HepG2 (cell line): ENCODE data around the gene TRPT1. TPM values are rescaled to one million over a fixed set of nuclear protein-coding genes. Genes with fewer than 3 reads are reported as not detected.

Source experiments
- ELK4 ChIP-seq: sonication (generic); formaldehyde crosslinking; IDR thresholded peaks from 2 replicates; pipeline ENCODE4 v1.9.0; 2021; ENCODE audit warnings: missing genetic modification reagents, borderline replicate concordance
- FOXM1 ChIP-seq: sonication (generic); formaldehyde crosslinking; IDR thresholded peaks from 2 replicates; pipeline ENCODE4 v1.5.0; 2020; ENCODE audit warnings: missing genetic modification reagents
- FOXO4 ChIP-seq: sonication (generic); formaldehyde crosslinking; conservative IDR thresholded peaks from 2 replicates; pipeline ENCODE4 v1.8.1; 2023; ENCODE audit warnings: missing genetic modification reagents
- GMEB1 ChIP-seq: sonication (generic); formaldehyde crosslinking; IDR thresholded peaks from 2 replicates; pipeline ENCODE4 v1.5.1; 2020; ENCODE audit warnings: missing genetic modification reagents, mild to moderate bottlenecking, borderline replicate concordance
- JUN ChIP-seq: sonication (generic); formaldehyde crosslinking; IDR thresholded peaks from 2 replicates; pipeline ENCODE4 v1.4.0; 2020; ENCODE audit warnings: mild to moderate bottlenecking, missing genetic modification reagents
- KDM2A ChIP-seq: sonication (generic); formaldehyde crosslinking; IDR thresholded peaks from 2 replicates; pipeline ENCODE4 v1.4.0; 2020; ENCODE audit warnings: low read depth, missing genetic modification reagents, borderline replicate concordance
- MEIS2 ChIP-seq: sonication (generic); formaldehyde crosslinking; IDR thresholded peaks from 2 replicates; pipeline ENCODE4 v1.9.0; 2021; ENCODE audit warnings: mild to moderate bottlenecking, missing genetic modification reagents
- NFYB ChIP-seq: sonication (generic); formaldehyde crosslinking; IDR thresholded peaks from 2 replicates; pipeline ENCODE4 v1.4.0; 2020; ENCODE audit warnings: missing genetic modification reagents
- PBX3 ChIP-seq: sonication (generic); formaldehyde crosslinking; IDR thresholded peaks from 2 replicates; pipeline ENCODE4 v1.8.1; 2023; ENCODE audit warnings: missing genetic modification reagents, inconsistent platforms, borderline replicate concordance
- POLR2AphosphoS5 ChIP-seq: IDR thresholded peaks from 2 replicates; pipeline ENCODE4 v1.6.1; 2012; ENCODE audit warnings: low read depth, low read length
- RARA ChIP-seq: IDR thresholded peaks from 2 replicates; pipeline ENCODE4 v1.6.1; 2016; ENCODE audit warnings: missing genetic modification reagents, missing compliant biosample characterization
- THRA ChIP-seq: sonication (generic); formaldehyde crosslinking; IDR thresholded peaks from 2 replicates; pipeline ENCODE4 v1.4.0; 2020; ENCODE audit warnings: missing genetic modification reagents, borderline replicate concordance
- TRIM24 ChIP-seq: sonication (generic); formaldehyde crosslinking; IDR thresholded peaks from 2 replicates; pipeline ENCODE4 v1.8.0; 2022; ENCODE audit warnings: mild to moderate bottlenecking, missing genetic modification reagents
- ZBTB21 ChIP-seq: sonication (generic); formaldehyde crosslinking; IDR thresholded peaks from 2 replicates; pipeline ENCODE4 v1.4.0; 2020; ENCODE audit warnings: missing genetic modification reagents
- ZBTB26 ChIP-seq: IDR thresholded peaks from 2 replicates; pipeline ENCODE4 v1.6.1; 2016; ENCODE audit warnings: missing compliant biosample characterization, missing genetic modification reagents, borderline replicate concordance
- ZFP82 ChIP-seq: sonication (generic); formaldehyde crosslinking; IDR thresholded peaks from 2 replicates; pipeline ENCODE4 v1.5.1; 2020; ENCODE audit warnings: mild to moderate bottlenecking, missing genetic modification reagents, borderline replicate concordance
- ZMYM4 ChIP-seq: sonication (generic); formaldehyde crosslinking; IDR thresholded peaks from 2 replicates; pipeline ENCODE4 v1.8.1; 2023; ENCODE audit warnings: mild to moderate bottlenecking, missing genetic modification reagents
- ZNF235 ChIP-seq: sonication (generic); formaldehyde crosslinking; IDR thresholded peaks from 2 replicates; pipeline ENCODE4 v1.8.1; 2023; ENCODE audit warnings: mild to moderate bottlenecking, missing genetic modification reagents, borderline replicate concordance
- ZNF256 ChIP-seq: sonication (generic); formaldehyde crosslinking; conservative IDR thresholded peaks from 2 replicates; pipeline ENCODE4 v1.4.0; 2020; ENCODE audit warnings: missing genetic modification reagents
- ZNF33B ChIP-seq: sonication (generic); formaldehyde crosslinking; IDR thresholded peaks from 2 replicates; pipeline ENCODE4 v1.5.1; 2020; ENCODE audit warnings: mild to moderate bottlenecking, missing genetic modification reagents
- ZNF878 ChIP-seq: sonication (generic); formaldehyde crosslinking; IDR thresholded peaks from 2 replicates; pipeline ENCODE4 v1.8.1; 2023; ENCODE audit warnings: mild to moderate bottlenecking, missing genetic modification reagents, moderate library complexity
- polyA plus RNA-seq, 8 experiments: library from polyadenylated mRNA; depleted of rRNA in 3 of 8; stranded (reverse) in 7 of 8; unstranded in 1 of 8; fragments of >200 nt; fragmentation: Illumina TruSeq in 4 of 8; extraction: Trizol in 4 of 8; gene quantifications; 2 replicates each; pipeline versions ENCODE4 v1.2.1 to v1.2.3, GENCODE V29; 2011 to 2016; ENCODE audit warnings: low read depth in 4 of 8, missing spikeins in 1 of 8, mixed read lengths in 1 of 8; ENCODE audit not compliant: insufficient read depth in 1 of 8
- total RNA-seq, 5 experiments: library from RNA; depleted of rRNA; stranded (reverse); fragments of >200 nt; fragmentation: Illumina TruSeq; extraction: Trizol; gene quantifications; 2 replicates each; pipeline ENCODE4 v1.2.3, GENCODE V29; 2016; ENCODE audit warnings: low read depth in 1 of 5

Gene TRPT1
- total and polyA plus RNA-seq, 2 of the 13 experiments (the other 11 are each of a cell fraction or from before 2014, with no cell fraction given) = 24.8 to 40.7 TPM

GRCh38 chr11:64225608-64226506, at the start of gene TRPT1, which contains the start of gene NUDT22 (continued):
- TF ChIP-seq RARA (CRISPR knock-in tag) = no peak
- TF ChIP-seq ZBTB26 (CRISPR knock-in tag) = no peak
- TF ChIP-seq ZNF878 (CRISPR knock-in tag) = no peak
- TF ChIP-seq THRA = no peak
- peak; percentile 48; the same call in 1 of the 2 replicates for TF ChIP-seq ZMYM4 (CRISPR knock-in tag)
- peak; percentile 96; the same call in 1 of the 2 replicates for TF ChIP-seq ZFP82 (CRISPR knock-in tag)
- no peak for TF ChIP-seq ZBTB21 (CRISPR knock-in tag)
- TF ChIP-seq POLR2AphosphoS5 = peak; percentile 82
- peak; percentile 84 for TF ChIP-seq NFYB (CRISPR knock-in tag)
- TF ChIP-seq JUN (CRISPR knock-in tag) = no peak
- TF ChIP-seq FOXO4 = no peak
- TF ChIP-seq ZNF235 (CRISPR knock-in tag) = no peak
- no peak for TF ChIP-seq TRIM24 (CRISPR knock-in tag)
- TF ChIP-seq PBX3 (CRISPR knock-in tag) = 0 out of 2 replicates have a peak, but pooled peaks have one; percentile 37
- TF ChIP-seq MEIS2 = peak; percentile 54
- TF ChIP-seq ZNF33B (CRISPR knock-in tag) = no peak; the same call in 1 of the 2 replicates
- peak; percentile 84 for TF ChIP-seq GMEB1 (CRISPR knock-in tag)
- TF ChIP-seq KDM2A (CRISPR knock-in tag) = peak; percentile 84; the same call in 1 of the 2 replicates
- 0 out of 2 replicates have a peak, but pooled peaks have one; percentile 29 for TF ChIP-seq ZNF256 (CRISPR knock-in tag)
- TF ChIP-seq ELK4 (CRISPR knock-in tag) = no peak
- TF ChIP-seq FOXM1 (CRISPR knock-in tag) = no peak
